ENCODE measurements around the gene REEP1.

DNA sequence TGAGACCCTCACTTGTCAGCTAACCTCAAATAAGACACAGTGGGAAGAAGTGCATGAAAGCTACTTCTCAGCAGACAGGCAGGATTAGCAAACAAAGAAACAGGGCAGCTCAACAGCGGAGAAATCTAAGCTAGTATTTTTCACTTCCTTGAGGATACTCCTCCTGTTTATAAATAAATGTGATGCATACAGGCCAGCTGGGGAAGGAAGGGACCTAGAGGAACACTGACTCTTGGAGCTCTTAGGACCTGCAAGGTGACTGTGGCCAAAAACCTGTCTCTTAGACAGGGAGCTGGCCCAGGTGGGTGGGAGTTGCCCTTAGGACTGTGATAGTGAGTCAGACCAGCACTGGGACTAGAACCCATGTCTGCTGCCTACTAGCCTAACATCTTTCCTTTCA, 4.8 kb downstream of the REEP1 start:
- no peak for TF ChIP-seq POLR2A (IDR thresholded peaks at IDR 0.05)
- TF ChIP-seq, protein P1, sequence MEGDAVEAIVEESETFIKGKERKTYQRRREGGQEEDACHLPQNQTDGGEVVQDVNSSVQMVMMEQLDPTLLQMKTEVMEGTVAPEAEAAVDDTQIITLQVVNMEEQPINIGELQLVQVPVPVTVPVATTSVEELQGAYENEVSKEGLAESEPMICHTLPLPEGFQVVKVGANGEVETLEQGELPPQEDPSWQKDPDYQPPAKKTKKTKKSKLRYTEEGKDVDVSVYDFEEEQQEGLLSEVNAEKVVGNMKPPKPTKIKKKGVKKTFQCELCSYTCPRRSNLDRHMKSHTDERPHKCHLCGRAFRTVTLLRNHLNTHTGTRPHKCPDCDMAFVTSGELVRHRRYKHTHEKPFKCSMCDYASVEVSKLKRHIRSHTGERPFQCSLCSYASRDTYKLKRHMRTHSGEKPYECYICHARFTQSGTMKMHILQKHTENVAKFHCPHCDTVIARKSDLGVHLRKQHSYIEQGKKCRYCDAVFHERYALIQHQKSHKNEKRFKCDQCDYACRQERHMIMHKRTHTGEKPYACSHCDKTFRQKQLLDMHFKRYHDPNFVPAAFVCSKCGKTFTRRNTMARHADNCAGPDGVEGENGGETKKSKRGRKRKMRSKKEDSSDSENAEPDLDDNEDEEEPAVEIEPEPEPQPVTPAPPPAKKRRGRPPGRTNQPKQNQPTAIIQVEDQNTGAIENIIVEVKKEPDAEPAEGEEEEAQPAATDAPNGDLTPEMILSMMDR (IDR thresholded peaks at IDR 0.05): no peak
- no peak for TF ChIP-seq POLR2AphosphoS5 (IDR thresholded peaks at IDR 0.05)
- no peak for TF ChIP-seq EP300 (IDR thresholded peaks at IDR 0.05)
